GM18499 (cell line): ENCODE measurements around the gene TIAM2.

Experiments
- ATAC-seq: cut with Tn5 transposase; IDR thresholded peaks from one replicate; pipeline ENCODE4 v1.9.1; 2021; ENCODE audit warnings: moderate number of reproducible peaks; ENCODE audit not compliant: insufficient read depth, unreplicated experiment

Gene TIAM2

DNA sequence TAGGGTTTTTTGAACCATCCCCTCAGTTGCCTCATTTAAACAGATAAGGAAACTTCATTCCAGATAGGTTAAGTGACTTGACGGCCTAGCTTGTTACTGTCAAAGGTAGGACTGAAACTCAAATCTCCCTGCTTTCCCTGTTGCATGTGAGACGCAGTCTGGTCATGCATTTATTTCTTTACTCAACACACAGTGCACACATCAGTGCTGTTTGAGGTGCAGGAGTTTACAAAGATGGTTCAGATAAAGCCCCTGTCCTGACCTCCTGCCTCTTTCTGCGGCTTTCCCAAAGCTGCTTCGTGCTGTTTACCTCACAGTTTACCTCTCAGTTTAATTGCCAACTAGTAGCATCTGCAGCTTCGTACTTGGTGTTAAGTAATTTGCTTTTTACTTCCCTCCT lies 26.6 kb downstream of the TIAM2 start:
- ATAC-seq, result no peak

GRCh38 chr6:155022721-155023120 lies 27.6 kb downstream of the TIAM2 start:
- ATAC-seq, result no peak

DNA sequence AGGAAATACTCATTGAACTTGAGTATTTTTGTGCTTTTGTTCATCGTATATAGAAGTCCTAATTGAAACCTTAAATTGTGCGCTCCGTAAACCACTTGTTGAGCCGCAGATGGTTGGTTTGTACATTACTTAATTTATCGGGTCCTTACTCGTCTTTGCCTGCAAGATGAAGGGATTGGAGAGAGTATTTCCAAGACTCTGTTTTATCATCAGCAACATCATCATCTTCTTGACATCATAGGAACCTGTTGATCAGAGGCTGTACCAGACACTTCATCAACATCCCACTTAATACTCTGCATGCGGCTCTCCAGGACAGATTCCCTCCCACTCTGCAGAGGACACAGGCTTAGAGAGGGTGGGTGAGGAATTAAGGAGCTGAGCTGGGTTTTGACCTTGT lies 28.6 kb downstream of the TIAM2 start:
- no peak for ATAC-seq

DNA sequence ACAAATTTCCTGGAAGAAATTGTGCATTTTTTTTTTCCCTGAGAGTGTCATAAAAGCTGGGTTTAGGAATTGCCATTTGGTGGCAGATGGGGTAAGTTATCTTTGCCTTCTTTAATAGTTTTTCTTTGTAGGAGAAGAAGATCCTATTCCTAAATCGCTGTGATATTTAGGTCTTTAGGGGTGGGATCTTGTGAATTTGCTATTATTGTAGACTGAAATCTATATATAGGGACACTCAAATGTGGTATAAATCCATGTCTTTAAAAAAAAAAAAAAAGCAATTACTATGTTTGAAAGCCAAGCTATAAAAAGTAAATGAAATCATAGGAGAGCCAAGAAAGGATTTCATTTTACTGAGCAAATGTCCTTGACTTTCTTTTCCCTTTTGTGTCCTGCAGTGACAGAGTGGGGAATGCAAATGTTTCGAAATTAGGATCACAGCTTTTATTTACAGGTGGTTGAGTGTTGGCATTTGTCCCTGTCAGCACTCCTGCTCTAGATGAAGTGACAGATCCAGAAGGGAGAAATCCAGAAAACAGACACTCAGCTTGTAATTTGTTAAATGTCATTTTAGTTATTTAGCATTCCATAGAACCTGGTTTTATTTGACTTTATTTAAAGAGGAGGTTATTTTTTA lies 29.4 kb downstream of the TIAM2 start:
- ATAC-seq, result no peak

GRCh38 chr6:155026022-155026705 lies 31.0 kb downstream of the TIAM2 start:
- no peak for ATAC-seq

- ATAC-seq, result no peak
Measured at GRCh38 chr6:155026706-155027045, 31.6 kb downstream of the TIAM2 start.

- ATAC-seq, result no peak
Measured at GRCh38 chr6:155030148-155030720, 35.1 kb downstream of the TIAM2 start.

DNA sequence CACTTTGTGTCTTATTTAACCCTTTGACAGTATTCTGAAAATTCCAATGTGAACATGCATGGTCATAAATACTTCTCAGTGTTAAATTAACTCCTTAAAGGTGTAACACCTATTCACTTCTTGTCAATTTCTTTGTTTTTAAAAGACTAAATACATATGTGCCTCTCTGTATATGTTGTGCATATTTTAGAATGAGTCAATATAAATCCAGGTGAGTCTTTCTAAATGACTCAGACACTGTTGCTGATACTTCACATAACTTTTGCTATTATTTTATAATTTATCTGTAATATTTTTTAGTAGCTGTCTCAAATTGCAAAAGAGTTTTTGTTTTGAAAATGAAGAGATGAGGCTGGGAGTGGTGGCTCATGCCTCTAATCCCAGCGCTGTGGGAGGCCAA lies 36.0 kb downstream of the TIAM2 start:
- ATAC-seq, result no peak

DNA sequence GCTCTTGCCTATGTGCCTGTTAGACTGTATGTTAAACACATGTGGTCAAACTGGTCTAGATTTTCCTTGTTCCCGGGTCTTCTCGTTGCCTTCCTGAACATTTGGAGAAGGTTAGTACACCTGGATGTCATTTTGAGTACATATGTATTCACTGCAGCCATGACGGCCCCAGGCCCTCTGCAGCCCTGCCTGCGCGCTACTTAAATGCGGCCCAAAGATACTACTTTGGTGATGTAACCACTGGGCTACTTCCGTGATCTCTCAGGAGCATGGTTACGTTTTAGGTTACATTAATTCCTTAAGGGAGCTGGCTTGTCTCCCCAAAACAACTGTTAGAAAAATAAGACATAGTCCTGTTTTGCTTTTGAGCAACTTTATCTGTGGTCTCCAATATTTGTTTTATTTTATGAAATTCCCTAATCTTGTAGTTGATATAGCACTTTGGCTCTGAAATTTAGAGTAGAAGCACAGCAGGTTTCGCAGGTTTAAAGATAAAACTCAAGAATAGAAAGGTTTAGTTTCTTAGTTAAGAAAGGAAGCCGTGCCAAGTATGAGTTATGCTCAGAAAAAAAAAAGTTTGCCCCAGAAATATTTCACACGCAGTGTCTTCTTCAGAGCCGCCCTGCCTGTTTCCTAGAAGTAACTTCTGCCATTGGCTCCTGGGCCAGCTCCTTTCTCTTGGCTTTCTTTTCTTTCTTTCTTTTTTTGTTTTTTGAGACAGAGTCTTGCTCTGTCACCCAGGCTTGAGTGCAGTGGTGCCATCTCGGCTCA lies 38.1 kb downstream of the TIAM2 start:
- ATAC-seq, result no peak

DNA sequence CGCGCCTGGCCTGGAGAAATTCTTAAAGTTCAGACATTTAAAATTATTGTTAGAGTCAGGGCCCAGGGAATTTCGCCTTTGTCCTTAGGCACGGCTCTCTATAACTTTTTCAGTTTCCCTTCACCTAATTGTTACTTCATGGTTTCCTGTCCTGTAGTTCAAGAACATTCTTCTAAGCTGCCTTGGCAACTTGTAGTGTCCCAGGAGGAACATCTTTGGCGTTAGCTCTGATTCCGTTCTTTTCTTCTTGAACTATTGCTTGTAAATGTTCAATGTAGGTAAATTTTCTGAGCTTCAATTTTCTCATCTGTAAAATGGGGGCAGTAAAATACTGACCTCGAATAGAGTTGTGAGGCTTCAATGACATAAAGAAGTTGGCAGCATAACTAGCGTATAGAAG lies 41.8 kb downstream of the TIAM2 start:
- no peak for ATAC-seq

DNA sequence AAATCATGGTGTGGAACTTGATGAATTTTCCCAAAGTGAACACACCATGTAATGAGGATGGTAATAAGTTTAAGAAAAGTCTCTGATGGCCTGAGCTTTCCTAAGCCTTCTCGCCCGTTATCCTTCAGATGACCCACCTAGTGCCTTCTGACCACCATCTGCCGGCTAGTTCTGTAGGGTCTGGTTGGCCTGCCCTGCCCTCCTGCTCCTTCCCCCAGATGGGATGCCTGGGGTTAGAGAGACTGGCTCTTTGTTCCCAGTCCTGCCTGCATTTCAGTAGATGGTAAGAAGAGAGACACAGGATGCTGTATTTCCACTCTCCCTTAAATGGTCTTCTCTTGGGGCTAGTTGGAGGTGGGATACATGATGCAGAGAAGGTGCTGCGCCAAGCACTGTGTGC lies 43.0 kb downstream of the TIAM2 start:
- no peak for ATAC-seq

GRCh38 chr6:155038527-155038926 lies 43.4 kb downstream of the TIAM2 start:
- no peak for ATAC-seq

GRCh38 chr6:155039618-155040017 lies 44.5 kb downstream of the TIAM2 start:
- ATAC-seq, result no peak

- no peak for ATAC-seq
Measured at GRCh38 chr6:155040154-155040553, 45.0 kb downstream of the TIAM2 start.

- no peak for ATAC-seq
Measured at GRCh38 chr6:155040901-155041650, 46.0 kb downstream of the TIAM2 start.

DNA sequence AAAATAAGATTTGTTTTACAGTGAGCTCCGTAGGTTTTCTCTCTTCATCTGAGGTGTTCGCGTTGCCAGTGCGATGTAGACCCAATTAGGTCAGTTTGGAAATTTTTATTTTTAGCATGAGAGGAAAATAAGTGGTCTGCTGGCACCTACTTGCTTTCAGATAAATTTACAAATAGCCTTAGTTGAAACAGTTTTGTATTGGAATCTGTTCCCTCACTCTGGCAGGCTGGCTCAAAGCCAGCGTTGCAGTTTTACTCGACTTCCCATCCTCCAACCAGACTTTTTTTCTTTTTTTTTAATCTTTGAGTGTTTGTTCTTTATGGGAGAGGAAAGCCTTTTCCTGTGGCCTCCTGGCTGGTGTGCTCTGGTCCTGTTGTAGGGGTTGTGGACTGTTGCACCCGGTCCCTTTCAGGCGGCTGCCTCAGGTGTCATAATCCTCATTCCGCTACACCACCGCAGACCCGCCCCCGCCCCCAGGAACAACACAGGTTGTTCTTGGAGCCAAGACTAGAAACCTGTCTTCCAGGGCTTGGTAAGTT lies 46.7 kb downstream of the TIAM2 start:
- ATAC-seq, result no peak

- no peak for ATAC-seq
Measured at GRCh38 chr6:155042983-155043382, 47.9 kb downstream of the TIAM2 start.

GRCh38 chr6:155045561-155046404 lies 50.7 kb downstream of the TIAM2 start:
- no peak for ATAC-seq

DNA sequence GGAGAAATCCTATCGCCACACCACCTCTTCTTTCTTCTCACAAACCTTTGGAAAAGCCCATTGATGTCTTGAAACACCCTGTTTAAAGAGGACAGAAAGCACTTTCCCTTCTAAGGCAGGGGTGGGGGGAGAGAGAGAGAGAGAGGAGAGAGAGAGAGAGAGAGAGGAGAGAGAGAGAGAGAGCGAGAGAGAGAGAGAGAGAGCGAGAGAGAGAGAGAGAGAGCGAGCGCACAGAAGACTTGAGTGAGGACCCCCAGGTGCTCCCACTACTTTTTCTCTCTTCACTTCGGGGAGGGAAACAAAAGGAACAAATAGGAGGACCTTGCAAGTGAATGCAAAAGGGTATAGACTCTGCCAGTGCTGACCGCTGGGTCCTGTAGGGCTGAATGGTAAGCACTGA lies 52.4 kb downstream of the TIAM2 start:
- no peak for ATAC-seq
